HEK293 (cell line): ENCODE measurements around the gene RGMA.

Experiments used
- CTCF ChIA-PET: fragments of 350-600 bp; formaldehyde crosslinking; extraction: SDS; loops from one replicate; lab custom pipeline; 2021; ENCODE audit warnings: antibody characterized with exemption; lab: Yijun Ruan, JAX
- POLR2A ChIA-PET: fragments of 300-600 bp; formaldehyde crosslinking; extraction: SDS; loops from one replicate; lab custom pipeline; 2020; ENCODE audit warnings: antibody characterized with exemption, inconsistent platforms; lab: Yijun Ruan, JAX
- H3K27ac ChIP-seq: fragments of 200-500 bp; sonication (Bioruptor generic); 2 replicates; pipeline ENCODE4 v1.5.1; 2014; ENCODE audit warnings: low read depth, low read length, control low read depth, inconsistent platforms; ENCODE audit errors: extremely low read depth
- H3K36me3 ChIP-seq, 2 experiments: fragments of 200-500 bp in 1 of 2; sonication (Bioruptor generic) in 1 of 2; 1 replicate in 1 of 2; 2 replicates in 1 of 2; pipeline ENCODE4 v1.5.1; 2014 to 2017; ENCODE audit warnings: inconsistent platforms in 2 of 2, low read length in 2 of 2; ENCODE audit not compliant: control insufficient read depth in 2 of 2, insufficient read depth in 1 of 2
- H3K4me1 ChIP-seq: fragments of 200-500 bp; sonication (Bioruptor generic); 2 replicates; pipeline ENCODE4 v1.5.1; 2014; ENCODE audit warnings: mild to moderate bottlenecking, low read length, inconsistent platforms; ENCODE audit not compliant: control insufficient read depth, insufficient read depth
- H3K4me3 ChIP-seq: 2 replicates; pipeline ENCODE4 v1.5.1; 2011; ENCODE audit warnings: low read depth, mild to moderate bottlenecking, control low read depth, low read length, moderate library complexity
- H3K9me3 ChIP-seq: fragments of 200-500 bp; sonication (Bioruptor generic); 2 replicates; pipeline ENCODE4 v1.5.1; 2014; ENCODE audit warnings: low read depth, low read length, inconsistent platforms; ENCODE audit not compliant: control insufficient read depth, insufficient read depth
- GLIS1 ChIP-seq: fragments of 450-650 bp; formaldehyde crosslinking; IDR thresholded peaks from 2 replicates; pipeline ENCODE4 v1.5.1; 2016; ENCODE audit warnings: missing biosample characterization, missing genetic modification characterization
- GLIS2 ChIP-seq: fragments of 450-650 bp; formaldehyde crosslinking; IDR thresholded peaks from 2 replicates; pipeline ENCODE4 v1.5.1; 2016; ENCODE audit warnings: missing biosample characterization, missing genetic modification characterization
- KLF7 ChIP-seq: fragments of 450-650 bp; formaldehyde crosslinking; IDR thresholded peaks from 2 replicates; pipeline ENCODE4 v1.5.1; 2016; ENCODE audit warnings: missing biosample characterization, missing genetic modification characterization, borderline replicate concordance
- PRDM1 ChIP-seq: fragments of 450-650 bp; formaldehyde crosslinking; IDR thresholded peaks from 2 replicates; pipeline ENCODE4; 2016; ENCODE audit warnings: missing biosample characterization, missing genetic modification characterization
- SCRT2 ChIP-seq: fragments of 450-650 bp; formaldehyde crosslinking; IDR thresholded peaks from 2 replicates; pipeline ENCODE4 v1.5.1; 2016; ENCODE audit warnings: missing biosample characterization, missing genetic modification characterization
- SP3 ChIP-seq: fragments of 450-650 bp; formaldehyde crosslinking; IDR thresholded peaks from 2 replicates; pipeline ENCODE4 v1.5.1; 2016; ENCODE audit warnings: missing biosample characterization, missing genetic modification characterization
- ZNF146 ChIP-seq: fragments of 450-650 bp; formaldehyde crosslinking; IDR thresholded peaks from 2 replicates; pipeline ENCODE4 v1.5.1; 2016; ENCODE audit warnings: missing biosample characterization, missing genetic modification characterization
- ZNF16 ChIP-seq: fragments of 450-650 bp; formaldehyde crosslinking; IDR thresholded peaks from 2 replicates; pipeline ENCODE4 v1.5.1; 2016; ENCODE audit warnings: low read depth, missing biosample characterization, missing genetic modification characterization
- ZNF239 ChIP-seq: fragments of 450-650 bp; formaldehyde crosslinking; IDR thresholded peaks from 2 replicates; pipeline ENCODE4 v1.5.1; 2016; ENCODE audit warnings: missing biosample characterization, missing genetic modification characterization
- ZNF280C ChIP-seq: fragments of 450-650 bp; formaldehyde crosslinking; IDR thresholded peaks from 2 replicates; pipeline ENCODE4 v1.5.1; 2016; ENCODE audit warnings: missing biosample characterization, missing genetic modification characterization
- ZNF37A ChIP-seq: fragments of 450-650 bp; IDR thresholded peaks from 2 replicates; pipeline ENCODE4 v1.5.1; 2018; ENCODE audit warnings: missing biosample characterization, missing genetic modification characterization
- ZNF391 ChIP-seq: fragments of 450-650 bp; formaldehyde crosslinking; IDR thresholded peaks from 2 replicates; pipeline ENCODE4 v1.5.1; 2016; ENCODE audit warnings: low read depth, missing biosample characterization, missing genetic modification characterization, borderline replicate concordance
- ZNF521 ChIP-seq: fragments of 450-650 bp; formaldehyde crosslinking; IDR thresholded peaks from 2 replicates; pipeline ENCODE4 v1.5.1; 2017; ENCODE audit warnings: missing biosample characterization, mild to moderate bottlenecking, missing genetic modification characterization
- ZNF529 ChIP-seq: fragments of 450-650 bp; formaldehyde crosslinking; IDR thresholded peaks from 2 replicates; pipeline ENCODE4 v1.5.1; 2017; ENCODE audit warnings: missing genetic modification characterization, missing biosample characterization; ENCODE audit not compliant: insufficient replicate concordance
- ZNF555 ChIP-seq: fragments of 450-650 bp; formaldehyde crosslinking; conservative IDR thresholded peaks from 2 replicates; pipeline ENCODE4 v1.5.1; 2017; ENCODE audit warnings: missing biosample characterization, mild to moderate bottlenecking, missing genetic modification characterization, inconsistent platforms
- ZNF580 ChIP-seq: fragments of 450-650 bp; formaldehyde crosslinking; IDR thresholded peaks from 2 replicates; pipeline ENCODE4 v1.5.1; 2016; ENCODE audit warnings: missing biosample characterization, missing genetic modification characterization
- ZNF621 ChIP-seq: fragments of 450-650 bp; formaldehyde crosslinking; IDR thresholded peaks from 2 replicates; pipeline ENCODE4 v1.5.1; 2017; ENCODE audit warnings: missing biosample characterization, missing genetic modification characterization
- ZNF626 ChIP-seq: fragments of 450-650 bp; sonication (Bioruptor Pico); formaldehyde crosslinking; IDR thresholded peaks from 2 replicates; pipeline ENCODE4 v1.5.1; 2018; ENCODE audit warnings: missing biosample characterization, missing genetic modification characterization, inconsistent platforms
- ZNF639 ChIP-seq: fragments of 450-650 bp; formaldehyde crosslinking; IDR thresholded peaks from 2 replicates; pipeline ENCODE4 v1.5.1; 2016; ENCODE audit warnings: missing biosample characterization, missing genetic modification characterization
- ZNF701 ChIP-seq: fragments of 450-650 bp; formaldehyde crosslinking; IDR thresholded peaks from 2 replicates; pipeline ENCODE4 v1.5.1; 2016; ENCODE audit warnings: missing biosample characterization, missing genetic modification characterization
- ZNF777 ChIP-seq: fragments of 450-650 bp; formaldehyde crosslinking; IDR thresholded peaks from 2 replicates; pipeline ENCODE4 v1.5.1; 2017; ENCODE audit warnings: missing biosample characterization, missing genetic modification characterization, borderline replicate concordance
- ZNF843 ChIP-seq: fragments of 450-650 bp; formaldehyde crosslinking; IDR thresholded peaks from 2 replicates; pipeline ENCODE4 v1.5.1; 2016; ENCODE audit warnings: missing biosample characterization, missing genetic modification characterization
- ZXDB ChIP-seq: fragments of 450-650 bp; formaldehyde crosslinking; IDR thresholded peaks from 2 replicates; pipeline ENCODE4 v1.5.1; 2016; ENCODE audit warnings: missing biosample characterization, missing genetic modification characterization
- TF ChIP-seq, protein P1 (sequence below): fragments of 450-650 bp; formaldehyde crosslinking; IDR thresholded peaks from 2 replicates; pipeline ENCODE4 v1.5.1; 2016; ENCODE audit warnings: missing biosample characterization, missing genetic modification characterization

RGMA gene

GRCh38 chr15:93107646-93108045 lies 18.6 kb upstream of the RGMA start (continued):
- TF ChIP-seq, protein P1, sequence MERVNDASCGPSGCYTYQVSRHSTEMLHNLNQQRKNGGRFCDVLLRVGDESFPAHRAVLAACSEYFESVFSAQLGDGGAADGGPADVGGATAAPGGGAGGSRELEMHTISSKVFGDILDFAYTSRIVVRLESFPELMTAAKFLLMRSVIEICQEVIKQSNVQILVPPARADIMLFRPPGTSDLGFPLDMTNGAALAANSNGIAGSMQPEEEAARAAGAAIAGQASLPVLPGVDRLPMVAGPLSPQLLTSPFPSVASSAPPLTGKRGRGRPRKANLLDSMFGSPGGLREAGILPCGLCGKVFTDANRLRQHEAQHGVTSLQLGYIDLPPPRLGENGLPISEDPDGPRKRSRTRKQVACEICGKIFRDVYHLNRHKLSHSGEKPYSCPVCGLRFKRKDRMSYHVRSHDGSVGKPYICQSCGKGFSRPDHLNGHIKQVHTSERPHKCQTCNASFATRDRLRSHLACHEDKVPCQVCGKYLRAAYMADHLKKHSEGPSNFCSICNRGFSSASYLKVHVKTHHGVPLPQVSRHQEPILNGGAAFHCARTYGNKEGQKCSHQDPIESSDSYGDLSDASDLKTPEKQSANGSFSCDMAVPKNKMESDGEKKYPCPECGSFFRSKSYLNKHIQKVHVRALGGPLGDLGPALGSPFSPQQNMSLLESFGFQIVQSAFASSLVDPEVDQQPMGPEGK = no peak

DNA sequence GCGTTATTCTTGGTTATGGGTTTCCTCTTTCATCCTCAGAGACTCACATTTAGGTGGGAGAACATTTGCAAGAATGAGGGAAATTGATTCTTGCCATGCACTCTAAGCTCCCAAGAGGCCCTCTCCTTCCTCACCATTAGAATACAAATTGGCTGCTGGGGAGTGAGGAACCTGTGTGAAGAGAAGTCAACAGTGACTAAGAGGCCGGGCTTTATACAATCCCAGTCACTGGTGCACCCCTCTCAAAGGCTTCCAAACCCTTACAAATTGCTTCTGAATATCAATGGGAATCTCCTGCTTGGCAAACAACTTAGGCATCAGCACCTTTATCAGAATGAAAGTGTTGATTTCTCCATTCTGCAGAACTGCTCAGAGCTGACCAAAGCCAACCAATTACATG lies 16.5 kb upstream of the RGMA start:
- TF ChIP-seq GLIS2 (tag by site-specific recombination) (no peak), ZNF529 (tag by site-specific recombination) (no peak), ZNF626 (tag by site-specific recombination) (no peak), ZNF843 (no peak), SCRT2 (tag by site-specific recombination) (no peak)
- ChIA-PET CTCF (interaction anchor here (0.8 kb wide), 1 partner anchor 17 kb away, joined by 3 read pairs; no protein-coding TSS in a partner anchor), POLR2A (interaction anchor here (0.6 kb wide), 1 partner anchor 619 kb away, joined by 3 read pairs; no protein-coding TSS in a partner anchor)
- no peaks in the 10 kb centered on the region for H3K4me1 ChIP-seq
- no peak overlapping the region for H3K4me3 ChIP-seq
- no peak overlapping the region for H3K27ac ChIP-seq
- H3K36me3 ChIP-seq = no peaks in the 10 kb centered on the region
- no peaks in the 10 kb centered on the region for H3K9me3 ChIP-seq

- TF ChIP-seq ZNF16 (tag by site-specific recombination) (no peak), ZNF639 (tag by site-specific recombination) (no peak), ZNF37A (tag by site-specific recombination) (no peak), ZXDB (no peak), ZNF239 (no peak), KLF7 (tag by site-specific recombination) (no peak), ZNF701 (tag by site-specific recombination) (no peak), ZNF555 (no peak), ZNF621 (no peak), ZNF580 (tag by site-specific recombination) (no peak), ZNF777 (tag by site-specific recombination) (no peak), PRDM1 (tag by site-specific recombination) (no peak)
- TF ChIP-seq, all 188 proteins: peak for 0
These were observed 14.8 kb upstream of the RGMA start for GRCh38 chr15:93103823-93104222.

GRCh38 chr15:93102211-93102610 lies 13.2 kb upstream of the RGMA start:
- no peaks in the 10 kb centered on the region for H3K36me3 ChIP-seq
- TF ChIP-seq ZNF280C (tag by site-specific recombination) (no peak), ZNF391 (no peak), ZNF521 (tag by site-specific recombination) (no peak), GLIS1 (tag by site-specific recombination) (no peak), ZNF146 (tag by site-specific recombination) (no peak), SP3 (tag by site-specific recombination) (no peak)
- CTCF ChIA-PET = interaction anchor here (0.6 to 0.7 kb wide), 3 partner anchors 90 to 621 kb away, joined by 3 to 4 read pairs (median 3); no protein-coding TSS in a partner anchor
- no peak overlapping the region for H3K27ac ChIP-seq
- H3K4me1 ChIP-seq = no peaks in the 10 kb centered on the region
- POLR2A ChIA-PET = no interaction called here
- no peak overlapping the region for H3K4me3 ChIP-seq
- H3K9me3 ChIP-seq = no peaks in the 10 kb centered on the region

More at GRCh38 chr15:93103823-93104222, 14.8 kb upstream of the RGMA start:
- Histone ChIP-seq H3K4me3 (no peak overlapping the region), H3K4me1 (no peaks in the 10 kb centered on the region), H3K9me3 (no peaks in the 10 kb centered on the region), H3K27ac (no peak overlapping the region), H3K36me3 (no peaks in the 10 kb centered on the region)
- POLR2A ChIA-PET = no interaction called here
- CTCF ChIA-PET = interaction anchor here (0.8 to 1.8 kb wide), 2 partner anchors 16 to 93 kb away, joined by 3 to 8 read pairs; no protein-coding TSS in a partner anchor
